SK-N-SH (cell line): Measurements from ENCODE around the gene CDH12. TPM values are rescaled to one million over a fixed set of nuclear protein-coding genes. Genes with fewer than 3 reads are reported as not detected.

Experiments used
- CTCF ChIA-PET: fragments of 300-600, 350-600 bp; formaldehyde crosslinking; extraction: SDS; loops from one replicate; lab custom pipeline; 2021; lab: Yijun Ruan, JAX
- POLR2A ChIA-PET: fragments of 350-600 bp; sonication (Branson Sonifier 250); formaldehyde crosslinking; extraction: SDS; loops from one replicate; lab custom pipeline; 2020; ENCODE audit warnings: antibody characterized with exemption, inconsistent platforms; lab: Yijun Ruan, JAX
- DNase-seq: peaks from one replicate; pipeline ENCODE4 v3.0.0; 2012
- H2AFZ ChIP-seq: fragments of 200-600 bp; sonication (generic); 2 replicates; pipeline ENCODE4 v1.8.1; 2016; ENCODE audit warnings: antibody characterized with exemption, mild to moderate bottlenecking, low read depth
- H3F3A ChIP-seq: fragments of 200-600 bp; sonication (generic); replicated peaks from 2 replicates; pipeline ENCODE3; 2016; ENCODE audit warnings: antibody characterized with exemption, mild to moderate bottlenecking; ENCODE audit not compliant: insufficient read depth
- H3K27ac ChIP-seq, 2 experiments: fragments of 200-500 bp in 1 of 2; fragments of 200-600 bp in 1 of 2; sonication (Bioruptor generic) in 1 of 2; sonication (generic), shearing (Covaris generic) in 1 of 2; 2 replicates each; pipeline versions ENCODE4 v1.5.1 to v1.6.1; 2014 to 2016; ENCODE audit warnings: low read depth in 2 of 2, inconsistent platforms in 1 of 2, low read length in 1 of 2, mild to moderate bottlenecking in 1 of 2, mixed read lengths in 1 of 2
- H3K27me3 ChIP-seq: fragments of 200-600 bp; sonication (generic), shearing (Covaris generic); 2 replicates; pipeline ENCODE4 v1.6.1; 2016; ENCODE audit warnings: mixed run types; ENCODE audit not compliant: insufficient read depth
- H3K36me3 ChIP-seq, 2 experiments: fragments of 200-500 bp in 1 of 2; fragments of 200-600 bp in 1 of 2; sonication (Bioruptor generic) in 1 of 2; sonication (generic) in 1 of 2; replicated peaks in 1 of 2; 2 replicates each; pipeline versions ENCODE3 to v1.5.1; 2014 to 2016; ENCODE audit warnings: low read length in 1 of 2, mild to moderate bottlenecking in 1 of 2; ENCODE audit not compliant: insufficient read depth in 2 of 2, control insufficient read depth in 1 of 2
- H3K4me1 ChIP-seq, 2 experiments: fragments of 200-500 bp in 1 of 2; fragments of 200-600 bp in 1 of 2; sonication (Bioruptor generic) in 1 of 2; sonication (generic), shearing (Covaris generic) in 1 of 2; 2 replicates each; pipeline versions ENCODE4 v1.5.1 to v1.6.1; 2014 to 2016; ENCODE audit warnings: low read depth in 1 of 2, low read length in 1 of 2, mixed run types in 1 of 2; ENCODE audit not compliant: insufficient read depth in 2 of 2, control insufficient read depth in 1 of 2
- H3K4me2 ChIP-seq: fragments of 200-600 bp; sonication (generic), shearing (Covaris generic); 2 replicates; pipeline ENCODE4 v1.6.1; 2017; ENCODE audit warnings: mixed run types
- H3K4me3 ChIP-seq, 2 experiments: fragments of 200-500 bp in 1 of 2; fragments of 200-600 bp in 1 of 2; sonication (Bioruptor generic) in 1 of 2; sonication (generic), shearing (Covaris generic) in 1 of 2; 2 replicates each; pipeline versions ENCODE4 v1.5.1 to v1.8.1; 2014 to 2016; ENCODE audit warnings: low read depth in 2 of 2, inconsistent platforms in 1 of 2, low read length in 1 of 2, mild to moderate bottlenecking in 1 of 2, mixed read lengths in 1 of 2, moderate library complexity in 1 of 2
- H3K79me2 ChIP-seq: fragments of 200-600 bp; sonication (generic); 2 replicates; pipeline ENCODE4 v1.8.1; 2017; ENCODE audit warnings: mild to moderate bottlenecking; ENCODE audit not compliant: insufficient read depth
- H3K9ac ChIP-seq: fragments of 200-600 bp; sonication (generic); 2 replicates; pipeline ENCODE4 v1.6.1; 2017; ENCODE audit warnings: mixed run types
- H3K9me2 ChIP-seq: fragments of 200-600 bp; sonication (generic); 2 replicates; pipeline ENCODE4 v1.6.1; 2017; ENCODE audit warnings: mixed run types
- H3K9me3 ChIP-seq: fragments of 200-600 bp; sonication (generic); 2 replicates; pipeline ENCODE4 v1.6.1; 2017; ENCODE audit warnings: mixed run types, mild to moderate bottlenecking, moderate library complexity
- H4K20me1 ChIP-seq: fragments of 200-600 bp; sonication (generic); 2 replicates; pipeline ENCODE4 v1.6.1; 2017; ENCODE audit warnings: mild to moderate bottlenecking, mixed run types; ENCODE audit not compliant: insufficient read depth
- CHD2 ChIP-seq: fragments of 150-350 bp; IDR thresholded peaks from 2 replicates; pipeline ENCODE4 v1.6.1; 2018; ENCODE audit warnings: low read length; ENCODE audit not compliant: partially characterized antibody
- CTCF ChIP-seq: fragments of 200-600 bp; sonication (generic); IDR thresholded peaks from 2 replicates; pipeline ENCODE4 v1.6.1; 2017; ENCODE audit warnings: antibody characterized with exemption, mild to moderate bottlenecking, moderate library complexity
- EP300 ChIP-seq, 2 experiments: IDR thresholded peaks; 2 replicates each; pipeline versions ENCODE4 v1.4.0 to v1.6.1; 2012; ENCODE audit warnings: borderline replicate concordance in 1 of 2, low read depth in 1 of 2, low read length in 1 of 2
- EZH2phosphoT487 ChIP-seq: fragments of 200-600 bp; sonication (generic); IDR thresholded peaks from 2 replicates; pipeline ENCODE4 v1.6.1; 2017; ENCODE audit warnings: low read depth, mixed run types, mild to moderate bottlenecking, antibody characterized with exemption, moderate library complexity, borderline replicate concordance
- IRF3 ChIP-seq: fragments of 150-350 bp; IDR thresholded peaks from 2 replicates; pipeline ENCODE4 v1.6.1; 2016; ENCODE audit warnings: mild to moderate bottlenecking, low read depth, low read length
- MAX ChIP-seq: IDR thresholded peaks from 2 replicates; pipeline ENCODE4 v1.4.0; 2012; ENCODE audit warnings: low read depth
- PBX3 ChIP-seq: IDR thresholded peaks from 2 replicates; pipeline ENCODE4; 2012
- RAD21 ChIP-seq: IDR thresholded peaks from 2 replicates; pipeline ENCODE4 v1.6.1; 2012; ENCODE audit warnings: mild to moderate bottlenecking, low read length
- RCOR1 ChIP-seq: fragments of 150-350 bp; IDR thresholded peaks from 2 replicates; pipeline ENCODE4 v1.6.1; 2017; ENCODE audit warnings: antibody characterized with exemption, low read length
- RXRA ChIP-seq: IDR thresholded peaks from 2 replicates; pipeline ENCODE4 v1.4.0; 2012; ENCODE audit warnings: low read depth, mild to moderate bottlenecking, borderline replicate concordance
- TCF12 ChIP-seq: IDR thresholded peaks from 2 replicates; pipeline ENCODE4 v1.4.0; 2012
- YY1 ChIP-seq: IDR thresholded peaks from 2 replicates; pipeline ENCODE4 v1.4.0; 2012; ENCODE audit warnings: low read depth, mild to moderate bottlenecking
- ZBTB33 ChIP-seq: IDR thresholded peaks from 2 replicates; pipeline ENCODE4 v1.4.0; 2012; ENCODE audit warnings: low read depth, borderline replicate concordance
- WGBS: methylation state at CpG from one replicate; pipeline ENCODE4 v1.1.6; 2017; ENCODE audit warnings: low lambda C conversion rate; 5-methylcytosine and 5-hydroxymethylcytosine counted together
- polyA plus RNA-seq, 3 experiments: library from polyadenylated mRNA; depleted of rRNA; stranded (reverse); fragments of >200 nt; gene quantifications; 2 replicates each; pipeline ENCODE4 v1.2.3, GENCODE V29; 2012

Gene CDH12
- polyA plus RNA-seq, 1 of the 3 experiments (the other 2 are of a cell fraction) = not detected

- TF ChIP-seq ZBTB33 = no peak
- no peak for TF ChIP-seq YY1
- TF ChIP-seq MAX = no peak
Observed at GRCh38 chr5:21895766-21896350, 957.3 kb downstream of the CDH12 start (continued).

- POLR2A ChIA-PET = no interaction called here
- CTCF ChIA-PET = no interaction called here
Observed at GRCh38 chr5:21893161-21893560, 960.0 kb downstream of the CDH12 start.

More at GRCh38 chr5:21893161-21893560, 960.0 kb downstream of the CDH12 start:
- Histone ChIP-seq H3K9ac (no peak overlapping the region), H3K9me3 (no peaks in the 10 kb centered on the region), H3K27ac (no peak overlapping the region), H3K27me3 (peaks cover 8% of the 10 kb centered on the region; the same call in 1 of the 2 replicates), H3K36me3 (no peaks in the 10 kb centered on the region), H3F3A (no peaks in the 10 kb centered on the region), H3K4me3 (no peak overlapping the region), H3K79me2 (no peaks in the 10 kb centered on the region), H3K4me2 (no peak overlapping the region), H2AFZ (no peak overlapping the region), H4K20me1 (no peaks in the 10 kb centered on the region), H3K9me2 (no peaks in the 10 kb centered on the region), H3K4me1 (no peaks in the 10 kb centered on the region)
- DNase-seq = no peak
- TF ChIP-seq RAD21 (no peak), MAX (no peak), PBX3 (no peak), IRF3 (no peak), TCF12 (no peak), CTCF (no peak), EP300 (IDR thresholded peaks at IDR 0.05; ENCODE audit: borderline replicate concordance in 1 of 2, low read depth in 1 of 2, low read length in 1 of 2) (no peak), EZH2phosphoT487 (no peak), RXRA (no peak), RCOR1 (no peak), CHD2 (no peak)
- WGBS = 12% methylated on average over 2 of the region's 2 CpGs
